Cortex of kidney (tissue), 1 donor: ENCODE results near the gene DDX50.
"Not testable (repeated sequence)": the region's sequence is repeated elsewhere in the genome, so short reads cannot be mapped to it uniquely, and the experiment has no call there.

ENCODE experiments used
- DNase-seq: peaks from one replicate; lab custom pipeline; 2025; lab: John Stamatoyannopoulos, UW

Gene DDX50

GRCh38 chr10:68900427-68901104, 549 bp upstream of the DDX50 start:
- DNase-seq = peak; percentile 20

- no peak for DNase-seq
These were observed 1.3 kb downstream of the DDX50 start for GRCh38 chr10:68902382-68902781.

DNA sequence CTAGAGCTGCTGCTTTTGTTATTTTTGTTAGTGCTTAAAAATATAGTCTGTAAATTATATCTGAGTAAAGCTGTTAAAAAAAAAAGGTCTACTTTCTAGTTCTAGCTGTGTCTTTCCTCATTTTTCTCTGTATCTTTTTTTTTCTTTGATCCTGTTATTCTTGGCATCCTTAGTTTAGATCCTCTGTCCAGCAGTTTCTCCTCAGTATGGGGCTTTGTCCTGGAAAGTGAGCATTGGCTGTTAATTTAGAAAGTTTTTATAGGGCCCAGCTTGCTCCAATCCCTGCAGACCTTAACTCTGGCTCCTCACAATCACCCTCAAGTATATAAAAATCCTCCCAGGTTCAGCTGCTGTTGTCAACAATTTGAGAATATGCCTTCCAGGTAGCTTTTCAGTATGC, 23.5 kb downstream of the DDX50 start:
- DNase-seq = no peak

DNA sequence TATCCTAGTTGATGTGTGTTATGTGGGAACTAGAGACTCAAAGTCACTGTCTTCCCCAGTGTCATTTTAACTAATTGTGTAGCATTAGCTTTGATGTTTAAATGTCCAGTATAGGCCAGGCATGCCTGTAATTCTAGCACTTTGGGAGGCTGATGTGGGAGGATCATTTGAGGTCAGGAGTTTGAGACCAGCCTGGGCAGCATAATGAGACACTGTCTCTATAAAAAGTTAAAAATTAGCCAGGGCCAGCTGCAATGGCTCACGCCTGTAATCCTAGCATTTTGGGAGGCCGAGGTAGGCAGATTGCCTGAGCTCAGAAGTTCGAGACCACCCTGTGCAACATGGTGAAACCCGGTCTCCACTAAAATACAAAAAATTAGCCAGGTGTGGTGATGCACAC, 24.4 kb downstream of the DDX50 start:
- DNase-seq = no peak

GRCh38 chr10:68929157-68929556, 28.0 kb downstream of the DDX50 start:
- not testable (repeated sequence) for DNase-seq

- not testable (repeated sequence) for DNase-seq
These were observed 28.8 kb downstream of the DDX50 start for GRCh38 chr10:68929888-68930287.

DNA sequence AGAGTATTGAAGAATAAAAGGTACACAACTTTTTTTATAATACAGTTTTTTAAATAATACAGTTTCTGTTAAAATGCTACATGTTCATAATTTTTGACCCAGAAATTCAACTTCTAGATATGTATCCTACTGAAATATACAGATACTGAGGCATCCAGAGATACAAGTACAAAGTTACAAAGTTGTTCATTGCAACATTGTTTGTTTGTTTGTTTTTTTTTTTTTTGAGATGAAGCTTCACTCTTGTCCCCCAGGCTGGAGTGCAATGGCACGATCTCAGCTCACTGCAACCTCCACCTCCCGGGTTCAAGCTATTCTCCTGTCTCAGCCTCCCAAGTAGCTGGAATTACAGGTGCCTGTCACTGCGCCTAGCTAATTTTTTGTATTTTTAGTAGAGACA, 31.7 kb downstream of the DDX50 start:
- DNase-seq = not testable (repeated sequence)

- no peak for DNase-seq
These were observed 33.9 kb downstream of the DDX50 start for GRCh38 chr10:68934994-68935393.

DNA sequence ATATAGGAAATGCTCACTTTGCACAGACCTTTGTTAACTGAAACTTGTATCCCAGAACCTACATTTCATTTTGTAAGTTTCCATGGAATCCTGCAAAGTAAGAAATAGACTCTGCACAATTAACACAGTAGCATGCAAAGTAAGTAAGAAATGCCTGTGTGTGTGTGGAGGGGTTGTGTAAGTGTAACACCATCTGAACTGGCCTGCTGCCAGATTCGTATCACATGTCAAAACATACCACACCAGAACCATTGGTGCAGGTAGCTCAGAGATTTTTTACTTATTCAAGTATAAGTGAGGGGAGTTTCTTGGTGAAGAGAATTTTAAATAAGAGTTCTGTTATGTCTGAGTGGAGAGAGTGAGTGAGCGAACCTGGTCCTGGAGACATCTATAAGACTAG, 37.0 kb downstream of the DDX50 start:
- DNase-seq = no peak

DNA sequence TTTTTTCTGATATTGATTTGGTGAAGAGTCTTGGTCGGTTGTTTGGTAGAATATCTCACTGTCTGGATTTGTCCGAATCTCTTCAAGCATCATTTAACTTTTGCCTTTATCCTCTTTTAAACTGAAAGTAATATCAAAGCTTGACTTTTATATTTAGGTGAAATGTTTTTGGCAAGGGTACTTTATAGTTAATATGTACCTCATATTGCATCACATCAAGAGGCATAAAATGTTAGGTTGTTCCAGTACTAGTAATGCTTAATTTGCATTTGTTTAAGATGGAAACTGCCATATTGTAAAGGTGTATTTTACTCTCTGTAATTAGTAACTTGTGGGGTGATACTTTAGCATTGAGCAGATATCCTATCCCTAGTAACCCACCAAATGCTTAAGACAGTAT, 37.8 kb downstream of the DDX50 start:
- DNase-seq = no peak

GRCh38 chr10:68940917-68941316, 39.8 kb downstream of the DDX50 start:
- DNase-seq = not testable (repeated sequence)

DNA sequence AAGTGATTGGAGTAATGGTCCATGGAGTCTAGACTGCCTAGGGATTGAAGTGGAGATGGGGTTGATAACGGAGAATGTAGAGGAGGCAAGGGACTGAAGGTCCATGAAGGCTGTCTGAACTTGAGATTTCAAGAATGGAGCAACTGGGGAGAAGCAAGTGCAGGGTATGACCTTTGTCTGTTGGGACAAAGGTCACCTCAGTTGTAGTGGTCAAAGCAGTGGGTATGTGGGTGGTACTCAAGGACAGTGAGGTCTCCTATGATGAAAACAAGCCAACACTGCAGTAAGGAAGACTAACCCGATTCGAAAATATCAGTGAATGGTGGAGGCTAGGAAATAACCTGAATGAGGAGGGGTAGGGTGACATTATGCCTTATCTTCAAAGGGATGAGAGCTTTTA, 49.5 kb downstream of the DDX50 start:
- DNase-seq = no peak

DNA sequence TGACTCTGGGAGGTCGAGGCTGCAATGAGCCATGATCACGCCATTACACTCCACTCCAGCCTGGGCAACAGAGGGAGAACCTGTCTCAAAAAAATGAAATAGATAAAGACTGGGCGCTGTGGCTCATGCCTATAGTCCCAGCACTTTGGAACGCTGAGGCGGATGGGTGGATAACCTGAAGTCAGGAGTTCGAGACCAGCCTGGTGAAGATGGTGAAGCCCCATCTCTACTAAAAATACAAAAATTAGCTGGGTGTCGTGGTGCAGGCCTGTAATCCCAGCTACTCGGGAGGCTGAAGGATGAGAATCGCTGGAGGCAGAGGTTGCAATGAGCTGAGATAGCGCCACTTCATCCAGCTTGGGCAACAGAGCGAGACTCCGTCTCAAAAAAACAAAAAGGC, 53.8 kb downstream of the DDX50 start:
- no peak for DNase-seq

DNA sequence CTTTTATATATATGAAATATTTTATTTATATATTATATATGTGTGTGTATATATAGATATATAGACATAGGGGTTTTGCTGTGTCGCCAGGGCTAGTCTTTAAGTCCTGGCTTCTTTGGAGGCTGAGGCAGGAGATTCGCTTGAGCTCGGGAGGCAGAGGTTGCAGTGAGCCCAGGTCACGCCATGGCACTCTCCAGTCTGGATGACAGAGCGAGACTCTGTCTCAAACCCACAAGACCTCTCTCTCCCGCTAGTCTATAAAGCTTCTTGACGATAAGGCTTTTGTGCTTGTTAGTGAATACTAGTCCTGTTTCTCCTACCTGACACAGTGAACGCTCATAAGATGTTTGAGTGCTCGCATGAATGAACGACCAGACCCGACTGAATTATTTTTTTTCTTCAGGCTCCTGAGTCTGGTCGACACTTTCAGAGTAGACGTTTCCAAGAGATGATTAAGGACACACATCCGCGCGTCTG, 54.3 kb downstream of the DDX50 start:
- DNase-seq = no peak

GRCh38 chr10:68955832-68956532, 54.9 kb downstream of the DDX50 start, which contains the start of gene DDX21:
Gene DDX21 (plus strand): TSS chr10:68956170. CDS start chr10:68956226, 56 bp downstream.
- no peak for DNase-seq

GRCh38 chr10:68957284-68957615, 56.1 kb downstream of the DDX50 start:
- no peak for DNase-seq

DNA sequence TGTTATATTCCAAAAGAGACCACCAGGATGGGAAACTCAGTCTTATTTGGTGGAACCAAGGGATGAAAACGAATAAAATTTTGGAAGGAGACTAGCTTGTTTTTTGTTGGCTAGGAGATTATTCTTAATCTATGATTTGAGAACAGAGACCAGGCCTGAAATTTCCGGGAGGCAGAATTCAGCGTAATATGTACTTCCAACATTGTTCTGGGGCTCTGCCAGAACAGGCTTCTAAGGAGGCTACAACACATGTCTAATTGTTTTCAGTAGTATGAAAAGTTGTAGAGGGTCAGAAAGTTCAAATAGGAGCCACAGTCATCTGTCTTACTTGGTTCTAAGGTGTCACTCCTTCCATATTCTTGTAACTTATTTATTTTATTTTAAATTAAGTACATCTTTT, 56.5 kb downstream of the DDX50 start:
- no peak for DNase-seq

DNA sequence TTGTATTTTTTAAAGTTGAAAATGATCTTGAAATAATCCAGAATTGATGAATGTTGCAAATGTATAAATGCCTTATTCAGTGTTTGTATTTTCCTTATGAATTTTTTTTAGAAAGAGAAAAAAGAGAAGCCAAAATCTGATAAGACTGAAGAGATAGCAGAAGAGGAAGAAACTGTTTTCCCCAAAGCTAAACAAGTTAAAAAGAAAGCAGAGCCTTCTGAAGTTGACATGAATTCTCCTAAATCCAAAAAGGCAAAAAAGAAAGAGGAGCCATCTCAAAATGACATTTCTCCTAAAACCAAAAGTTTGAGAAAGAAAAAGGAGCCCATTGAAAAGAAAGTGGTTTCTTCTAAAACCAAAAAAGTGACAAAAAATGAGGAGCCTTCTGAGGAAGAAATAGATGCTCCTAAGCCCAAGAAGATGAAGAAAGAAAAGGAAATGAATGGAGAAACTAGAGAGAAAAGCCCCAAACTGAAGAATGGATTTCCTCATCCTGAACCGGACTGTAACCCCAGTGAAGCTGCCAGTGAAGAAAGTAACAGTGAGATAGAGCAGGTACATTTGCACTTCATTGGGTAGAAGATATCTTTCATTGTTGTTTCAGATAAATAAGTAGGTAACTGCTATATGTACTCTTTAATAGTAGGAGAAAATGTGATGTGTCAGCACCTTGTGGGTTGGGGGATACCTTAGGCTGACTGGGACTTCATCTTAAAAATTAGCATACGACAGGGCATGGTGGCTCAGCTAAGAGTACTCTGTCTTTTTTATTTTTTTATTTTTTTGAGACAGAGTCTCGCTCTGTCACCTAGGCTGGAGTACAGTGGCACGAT, 58.8 kb downstream of the DDX50 start:
- DNase-seq = no peak

- DNase-seq = no peak
These were observed 62.0 kb downstream of the DDX50 start for GRCh38 chr10:68963151-68963550.

DNA sequence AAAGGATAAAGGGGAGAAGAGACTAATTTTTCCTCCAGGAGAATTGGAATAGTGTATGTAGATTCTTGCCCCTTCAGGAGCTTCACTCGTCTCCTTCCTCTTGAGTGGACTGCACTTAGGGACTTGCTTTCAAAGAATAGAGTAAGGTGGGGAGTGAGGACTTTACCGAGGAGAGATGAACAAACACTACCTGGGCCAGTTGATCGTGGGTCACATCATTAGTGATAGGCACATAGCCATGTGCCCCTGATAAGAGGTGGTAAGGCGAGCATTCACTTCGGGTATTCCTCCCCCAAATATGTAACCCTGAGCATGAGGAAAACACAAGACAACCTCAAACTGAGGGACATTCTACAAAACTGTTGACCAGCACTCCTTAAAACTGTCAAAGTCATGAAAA, 72.9 kb downstream of the DDX50 start:
- no peak for DNase-seq

DNA sequence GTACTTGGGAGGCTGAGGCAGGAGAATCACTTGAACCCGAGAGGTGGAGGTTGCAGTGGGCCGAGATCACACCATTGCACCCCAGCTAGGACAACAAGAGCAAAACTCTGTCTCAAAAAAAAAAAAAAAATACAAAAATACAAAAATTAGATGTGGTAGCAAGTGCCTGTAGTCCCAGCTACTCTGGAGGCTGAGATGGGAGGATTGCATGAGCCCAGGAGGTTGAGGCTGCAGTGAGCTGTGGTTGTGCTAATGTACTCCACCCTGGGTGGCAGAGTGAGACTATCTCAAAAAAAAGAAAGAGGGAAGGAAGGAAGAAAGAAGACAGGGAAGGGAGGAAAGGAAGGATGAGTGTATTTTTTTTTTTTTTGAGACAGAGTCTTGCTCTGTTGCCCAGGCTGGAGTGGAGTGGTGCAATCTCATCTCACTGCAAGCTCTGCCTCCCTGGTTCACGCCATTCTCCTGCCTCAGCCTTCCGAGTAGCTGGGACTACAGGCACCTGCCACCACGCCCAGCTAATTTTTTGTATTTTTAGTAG, 74.9 kb downstream of the DDX50 start:
- DNase-seq = not testable (repeated sequence)

GRCh38 chr10:68979738-68980137, 78.6 kb downstream of the DDX50 start:
- DNase-seq = not testable (repeated sequence)
